ENCODE results near the gene GDPGP1. TPM values are rescaled to one million over a fixed set of nuclear protein-coding genes. Genes with fewer than 3 reads are reported as not detected.
"Not testable (repeated sequence)": the region's sequence is repeated elsewhere in the genome, so short reads cannot be mapped to it uniquely, and the experiment has no call there.

Gene GDPGP1
- 2.2 TPM for polyA plus RNA-seq (2013, experiment 1 of 2; ENCODE audit: insufficient read length)
- 1.8 TPM for polyA plus RNA-seq (2013, experiment 2 of 2; ENCODE audit: insufficient read length)

- DNase-seq, result no peak
These were observed at the start of gene GDPGP1 for GRCh38 chr15:90234096-90234988. GDPGP1 (plus strand) TSS chr15:90234209; CDS start chr15:90240909, 6,700 bp downstream.

- peak; percentile 21 for DNase-seq
These were observed 49.0 kb upstream of the GDPGP1 start for GRCh38 chr15:90184786-90185704.

GRCh38 chr15:90187257-90187868, 46.6 kb upstream of the GDPGP1 start:
- no peak for DNase-seq

- DNase-seq, result not testable (repeated sequence)
These were observed 45.9 kb upstream of the GDPGP1 start for GRCh38 chr15:90188065-90188464.

- DNase-seq, result no peak
These were observed 44.9 kb upstream of the GDPGP1 start for GRCh38 chr15:90188914-90189748.

GRCh38 chr15:90189781-90190467, 44.1 kb upstream of the GDPGP1 start:
- DNase-seq, result no peak

GRCh38 chr15:90190606-90191343, 43.2 kb upstream of the GDPGP1 start:
- DNase-seq, result no peak

- no peak for DNase-seq
These were observed 42.7 kb upstream of the GDPGP1 start for GRCh38 chr15:90191344-90191687.

- no peak for DNase-seq
These were observed 42.1 kb upstream of the GDPGP1 start for GRCh38 chr15:90191794-90192509.

GRCh38 chr15:90192961-90193786, 40.8 kb upstream of the GDPGP1 start:
- no peak for DNase-seq

- DNase-seq, result no peak
These were observed 39.4 kb upstream of the GDPGP1 start for GRCh38 chr15:90194655-90195054.

- DNase-seq, result no peak
These were observed 33.4 kb upstream of the GDPGP1 start for GRCh38 chr15:90200534-90201129.

GRCh38 chr15:90201130-90201943, 32.7 kb upstream of the GDPGP1 start, which contains the start of gene SEMA4B:
SEMA4B (plus strand) TSS chr15:90201330; CDS start chr15:90201579, 249 bp downstream.
- DNase-seq, result peak; percentile 53

- DNase-seq, result no peak
These were observed 32.0 kb upstream of the GDPGP1 start for GRCh38 chr15:90201944-90202375.

GRCh38 chr15:90202929-90203328, 31.1 kb upstream of the GDPGP1 start:
- DNase-seq, result no peak

GRCh38 chr15:90203473-90203872, 30.5 kb upstream of the GDPGP1 start:
- no peak for DNase-seq

- DNase-seq, result no peak
These were observed 30.1 kb upstream of the GDPGP1 start for GRCh38 chr15:90203922-90204321.
